ENCODE data around the gene PFDN6. TPM values are rescaled to one million over a fixed set of nuclear protein-coding genes. Genes with fewer than 3 reads are reported as not detected.
A peak's percentile ranks its signal among the peaks of the same experiment; 100 is the strongest.

PFDN6 gene
- total and polyA plus RNA-seq, 2 experiments from 2014 or later: 56.1 to 62.2 TPM

DNA sequence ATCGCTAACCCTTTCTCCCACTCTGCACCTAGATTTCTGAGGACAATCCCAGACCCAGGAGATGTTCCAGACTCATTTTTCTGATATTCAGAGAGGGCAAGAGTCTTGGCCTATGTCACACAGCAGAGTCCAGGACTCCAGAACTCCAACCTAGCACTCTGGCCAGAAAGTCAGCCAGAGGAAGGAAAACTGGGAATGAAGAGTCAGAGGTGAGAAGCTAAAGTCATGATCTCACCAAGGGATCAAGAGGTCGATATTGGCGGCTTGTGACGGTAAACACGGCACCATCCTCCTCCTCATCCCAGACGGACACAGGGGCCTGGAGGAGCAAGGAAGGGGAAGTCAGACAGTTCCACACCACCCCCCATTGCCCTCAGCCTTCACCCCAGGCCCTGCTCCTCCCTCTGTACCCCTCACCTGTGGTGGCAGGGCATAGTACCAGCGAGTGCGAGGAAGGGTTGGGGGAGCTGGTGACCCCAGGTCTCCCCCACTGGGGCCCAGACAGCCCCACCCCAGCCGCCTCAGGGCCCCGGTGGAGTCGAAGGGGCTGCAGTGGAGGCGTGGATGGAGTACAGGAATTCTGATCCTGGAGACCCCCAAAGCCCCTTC lies 7.5 kb downstream of the PFDN6 start:
- Histone ChIP-seq H3K4me1 (ENCODE audit: insufficient read depth) (no peaks in the 10 kb centered on the region), H3K79me2 (replicated peaks; ENCODE audit: insufficient read depth) (peaks cover 23% of the 10 kb centered on the region), H3K9me2 (ENCODE audit: insufficient read depth) (no peaks in the 10 kb centered on the region), H4K20me1 (replicated peaks; ENCODE audit: insufficient read depth) (peaks cover 13% of the 10 kb centered on the region; the same call in 1 of the 2 replicates), H3K27ac (ENCODE audit: low read depth) (peak overlapping the region; percentile 78), H3K4me2 (peak overlapping the region; percentile 99), H3K36me3 (ENCODE audit: insufficient read depth) (no peaks in the 10 kb centered on the region), H3K27me3 (ENCODE audit: insufficient read depth) (no peaks in the 10 kb centered on the region), H2AFZ (no peak overlapping the region), H3K4me3 (peak overlapping the region; percentile 100), H3F3A (replicated peaks; ENCODE audit: low read depth) (peaks cover 19% of the 10 kb centered on the region; the same call in 1 of the 2 replicates)
- peaks cover 23% of the 10 kb centered on the region for H3K27me3 Mint-ChIP-seq (ENCODE audit: insufficient read depth, low read depth, poor library complexity)
- H3K4me3 Mint-ChIP-seq: peak overlapping the region; percentile 97
- peaks cover 31% of the 10 kb centered on the region for H3K36me3 Mint-ChIP-seq (ENCODE audit: low read depth)
- peak overlapping the region; percentile 98; the same call in 1 of the 2 replicates for H3K27ac Mint-ChIP-seq
- TF ChIP-seq JUNB (IDR thresholded peaks at IDR 0.05; ENCODE audit: unreplicated experiment) (no peak), EZH2 (IDR thresholded peaks at IDR 0.05; ENCODE audit: low read depth, unreplicated experiment) (no peak), CREB1 (CRISPR knock-in tag; IDR thresholded peaks at IDR 0.05; ENCODE audit: low read depth) (no peak)
- peaks cover 25% of the 10 kb centered on the region for H3K4me1 Mint-ChIP-seq
- no peaks in the 10 kb centered on the region for H3K9me3 Mint-ChIP-seq
- ATAC-seq (no peak), DNase-seq (ENCODE audit: low spot score) (no peak)

DNA sequence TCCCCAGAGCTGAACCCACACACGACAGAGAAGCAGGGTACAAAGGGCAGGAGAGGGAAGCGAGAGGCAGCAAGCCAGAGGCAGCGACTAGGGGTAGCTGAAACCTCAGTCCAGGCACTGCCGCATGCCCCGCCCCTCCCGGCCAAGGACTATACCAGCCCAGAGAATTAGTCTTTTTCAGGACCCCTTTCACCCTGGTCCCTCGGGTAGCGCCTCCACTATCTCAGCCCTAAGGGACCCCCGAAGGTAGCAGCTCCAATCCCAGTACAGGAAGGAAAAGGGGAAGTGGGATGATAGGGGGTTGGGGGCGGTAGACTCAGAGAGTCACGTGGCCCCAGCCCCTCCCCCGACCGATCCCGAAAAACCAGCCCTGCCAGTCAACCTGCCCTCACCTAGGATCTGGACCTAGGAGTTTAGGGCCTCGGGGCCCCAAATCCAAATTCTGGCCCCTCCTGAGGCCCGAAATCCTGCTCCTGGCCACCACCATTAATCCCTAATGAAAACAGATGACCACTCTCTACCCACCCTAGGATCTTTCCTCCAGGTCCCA lies 8.1 kb downstream of the PFDN6 start:
- Histone ChIP-seq H3K9me2 (ENCODE audit: insufficient read depth) (no peaks in the 10 kb centered on the region), H3K4me2 (peak overlapping the region; percentile 99), H3K4me3 (peak overlapping the region; percentile 100), H3K36me3 (ENCODE audit: insufficient read depth) (no peaks in the 10 kb centered on the region), H2AFZ (peak overlapping the region; percentile 93), H3K4me1 (ENCODE audit: insufficient read depth) (no peaks in the 10 kb centered on the region), H3K27ac (ENCODE audit: low read depth) (peak overlapping the region; percentile 78), H3K79me2 (replicated peaks; ENCODE audit: insufficient read depth) (peaks cover 29% of the 10 kb centered on the region), H3F3A (replicated peaks; ENCODE audit: low read depth) (peaks cover 19% of the 10 kb centered on the region; the same call in 1 of the 2 replicates), H4K20me1 (replicated peaks; ENCODE audit: insufficient read depth) (peaks cover 13% of the 10 kb centered on the region; the same call in 1 of the 2 replicates), H3K27me3 (ENCODE audit: insufficient read depth) (no peaks in the 10 kb centered on the region)
- TF ChIP-seq POLR2AphosphoS5 (IDR thresholded peaks at IDR 0.05; ENCODE audit: low read depth) (peak; percentile 61), JUNB (IDR thresholded peaks at IDR 0.05; ENCODE audit: unreplicated experiment) (no peak)
- Mint-ChIP-seq H3K36me3 (ENCODE audit: low read depth) (peaks cover 25% of the 10 kb centered on the region), H3K4me1 (peaks cover 25% of the 10 kb centered on the region), H3K27me3 (ENCODE audit: insufficient read depth, low read depth, poor library complexity) (peaks cover 23% of the 10 kb centered on the region), H3K27ac (peak overlapping the region; percentile 98), H3K9me3 (no peaks in the 10 kb centered on the region), H3K4me3 (peak overlapping the region; percentile 97)
- DNase-seq (ENCODE audit: low spot score) (peak; percentile 90), ATAC-seq (peak; percentile 53)

DNA sequence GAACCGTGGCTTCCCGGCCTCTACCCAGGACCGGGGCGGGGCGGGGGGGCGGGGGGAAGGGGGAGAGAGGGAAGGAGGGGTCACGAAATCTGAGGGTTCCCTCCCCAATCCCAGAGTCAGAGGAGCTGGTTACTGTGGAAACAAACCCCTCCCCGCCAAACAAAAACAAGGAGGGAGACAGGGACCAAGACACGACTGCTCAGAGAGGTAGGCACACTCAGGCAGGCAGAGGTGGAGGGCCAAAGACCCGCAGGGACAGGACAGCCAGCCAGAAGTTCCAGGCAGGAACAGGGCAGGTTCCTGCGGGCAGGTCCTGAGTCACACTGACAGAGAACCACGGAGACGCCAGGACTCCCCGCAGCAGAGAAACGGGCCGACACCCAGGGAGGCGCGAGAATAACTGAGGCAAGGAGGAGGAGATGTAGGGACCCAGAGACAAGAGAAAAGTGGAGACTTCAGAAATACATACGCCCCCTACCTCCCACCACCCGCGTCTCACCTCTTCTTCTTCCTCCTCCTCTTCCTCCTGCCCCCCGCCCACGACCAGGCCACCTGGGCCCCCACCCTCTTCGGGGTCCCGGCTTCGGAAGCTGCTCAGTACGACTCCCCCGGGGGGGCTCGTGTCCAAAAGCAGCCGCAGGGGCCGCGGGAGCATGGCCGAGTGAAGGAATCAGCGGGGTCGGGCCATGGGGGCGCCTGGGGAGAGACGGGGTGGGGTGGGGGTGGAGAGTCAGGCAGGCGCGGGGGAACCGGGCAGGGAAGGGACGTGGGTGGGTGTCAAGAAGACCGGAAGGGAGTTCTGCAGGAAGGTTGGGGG lies 8.8 kb downstream of the PFDN6 start:
- H3K4me3 Mint-ChIP-seq: peak overlapping the region; percentile 97
- peak overlapping the region; percentile 98 for H3K27ac Mint-ChIP-seq
- Histone ChIP-seq H2AFZ (peak overlapping the region; percentile 93; the same call in 1 of the 2 replicates), H3K27ac (ENCODE audit: low read depth) (peak overlapping the region; percentile 78; the same call in 1 of the 2 replicates), H3K4me1 (ENCODE audit: insufficient read depth) (no peaks in the 10 kb centered on the region), H3K4me2 (peak overlapping the region; percentile 99), H3K27me3 (ENCODE audit: insufficient read depth) (no peaks in the 10 kb centered on the region), H3K36me3 (ENCODE audit: insufficient read depth) (no peaks in the 10 kb centered on the region), H3K79me2 (replicated peaks; ENCODE audit: insufficient read depth) (peaks cover 32% of the 10 kb centered on the region), H3F3A (replicated peaks; ENCODE audit: low read depth) (peaks cover 19% of the 10 kb centered on the region; the same call in 1 of the 2 replicates), H3K4me3 (peak overlapping the region; percentile 100), H3K9me2 (ENCODE audit: insufficient read depth) (no peaks in the 10 kb centered on the region), H4K20me1 (replicated peaks; ENCODE audit: insufficient read depth) (peaks cover 19% of the 10 kb centered on the region)
- TF ChIP-seq, protein P1, sequence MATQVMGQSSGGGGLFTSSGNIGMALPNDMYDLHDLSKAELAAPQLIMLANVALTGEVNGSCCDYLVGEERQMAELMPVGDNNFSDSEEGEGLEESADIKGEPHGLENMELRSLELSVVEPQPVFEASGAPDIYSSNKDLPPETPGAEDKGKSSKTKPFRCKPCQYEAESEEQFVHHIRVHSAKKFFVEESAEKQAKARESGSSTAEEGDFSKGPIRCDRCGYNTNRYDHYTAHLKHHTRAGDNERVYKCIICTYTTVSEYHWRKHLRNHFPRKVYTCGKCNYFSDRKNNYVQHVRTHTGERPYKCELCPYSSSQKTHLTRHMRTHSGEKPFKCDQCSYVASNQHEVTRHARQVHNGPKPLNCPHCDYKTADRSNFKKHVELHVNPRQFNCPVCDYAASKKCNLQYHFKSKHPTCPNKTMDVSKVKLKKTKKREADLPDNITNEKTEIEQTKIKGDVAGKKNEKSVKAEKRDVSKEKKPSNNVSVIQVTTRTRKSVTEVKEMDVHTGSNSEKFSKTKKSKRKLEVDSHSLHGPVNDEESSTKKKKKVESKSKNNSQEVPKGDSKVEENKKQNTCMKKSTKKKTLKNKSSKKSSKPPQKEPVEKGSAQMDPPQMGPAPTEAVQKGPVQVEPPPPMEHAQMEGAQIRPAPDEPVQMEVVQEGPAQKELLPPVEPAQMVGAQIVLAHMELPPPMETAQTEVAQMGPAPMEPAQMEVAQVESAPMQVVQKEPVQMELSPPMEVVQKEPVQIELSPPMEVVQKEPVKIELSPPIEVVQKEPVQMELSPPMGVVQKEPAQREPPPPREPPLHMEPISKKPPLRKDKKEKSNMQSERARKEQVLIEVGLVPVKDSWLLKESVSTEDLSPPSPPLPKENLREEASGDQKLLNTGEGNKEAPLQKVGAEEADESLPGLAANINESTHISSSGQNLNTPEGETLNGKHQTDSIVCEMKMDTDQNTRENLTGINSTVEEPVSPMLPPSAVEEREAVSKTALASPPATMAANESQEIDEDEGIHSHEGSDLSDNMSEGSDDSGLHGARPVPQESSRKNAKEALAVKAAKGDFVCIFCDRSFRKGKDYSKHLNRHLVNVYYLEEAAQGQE (IDR thresholded peaks at IDR 0.05; ENCODE audit: unreplicated experiment): no peak
- TF ChIP-seq, protein P2, sequence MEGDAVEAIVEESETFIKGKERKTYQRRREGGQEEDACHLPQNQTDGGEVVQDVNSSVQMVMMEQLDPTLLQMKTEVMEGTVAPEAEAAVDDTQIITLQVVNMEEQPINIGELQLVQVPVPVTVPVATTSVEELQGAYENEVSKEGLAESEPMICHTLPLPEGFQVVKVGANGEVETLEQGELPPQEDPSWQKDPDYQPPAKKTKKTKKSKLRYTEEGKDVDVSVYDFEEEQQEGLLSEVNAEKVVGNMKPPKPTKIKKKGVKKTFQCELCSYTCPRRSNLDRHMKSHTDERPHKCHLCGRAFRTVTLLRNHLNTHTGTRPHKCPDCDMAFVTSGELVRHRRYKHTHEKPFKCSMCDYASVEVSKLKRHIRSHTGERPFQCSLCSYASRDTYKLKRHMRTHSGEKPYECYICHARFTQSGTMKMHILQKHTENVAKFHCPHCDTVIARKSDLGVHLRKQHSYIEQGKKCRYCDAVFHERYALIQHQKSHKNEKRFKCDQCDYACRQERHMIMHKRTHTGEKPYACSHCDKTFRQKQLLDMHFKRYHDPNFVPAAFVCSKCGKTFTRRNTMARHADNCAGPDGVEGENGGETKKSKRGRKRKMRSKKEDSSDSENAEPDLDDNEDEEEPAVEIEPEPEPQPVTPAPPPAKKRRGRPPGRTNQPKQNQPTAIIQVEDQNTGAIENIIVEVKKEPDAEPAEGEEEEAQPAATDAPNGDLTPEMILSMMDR (conservative IDR thresholded peaks at IDR 0.05; ENCODE audit: low read depth in 2 of 2): peak; percentile 7 to 25; a peak in 2 of 4 replicates
- H3K4me1 Mint-ChIP-seq: peaks cover 25% of the 10 kb centered on the region
- peak; percentile 61 for ATAC-seq
- H3K36me3 Mint-ChIP-seq (ENCODE audit: low read depth): peaks cover 19% of the 10 kb centered on the region
- peaks cover 23% of the 10 kb centered on the region for H3K27me3 Mint-ChIP-seq (ENCODE audit: insufficient read depth, low read depth, poor library complexity)
- peak; percentile 93 for DNase-seq (ENCODE audit: low spot score)
- H3K9me3 Mint-ChIP-seq: no peaks in the 10 kb centered on the region
